HG03354 (cell line): ENCODE data around the gene TMCO4.
"Not testable (repeated sequence)": the region's sequence is repeated elsewhere in the genome, so short reads cannot be mapped to it uniquely, and the experiment has no call there.

Experiments
- ATAC-seq: cut with Tn5 transposase; IDR thresholded peaks from one replicate; pipeline ENCODE4 v1.9.1; 2021; ENCODE audit warnings: mild to moderate bottlenecking; ENCODE audit not compliant: unreplicated experiment, poor library complexity, severe bottlenecking

The TMCO4 gene

GRCh38 chr1:19814681-19815503 lies 15.2 kb upstream of the TMCO4 start, which contains the start of gene RNF186:
RNF186 (minus strand) TSS chr1:19815283; CDS start chr1:19815101, 182 bp downstream.
- ATAC-seq: no peak

GRCh38 chr1:19814244-19814661 lies 14.5 kb upstream of the TMCO4 start:
- ATAC-seq: no peak

GRCh38 chr1:19813643-19813960 lies 13.9 kb upstream of the TMCO4 start:
- ATAC-seq: no peak

GRCh38 chr1:19812875-19813642 lies 13.3 kb upstream of the TMCO4 start:
- ATAC-seq: no peak

- ATAC-seq: no peak
Observed at GRCh38 chr1:19811206-19811851, 11.6 kb upstream of the TMCO4 start.

GRCh38 chr1:19809044-19809750 lies 9.5 kb upstream of the TMCO4 start:
- ATAC-seq: no peak

- ATAC-seq: no peak
Observed at GRCh38 chr1:19808351-19808750, 8.6 kb upstream of the TMCO4 start.

- no peak for ATAC-seq
Observed at GRCh38 chr1:19804831-19805251, 5.1 kb upstream of the TMCO4 start.

- no peak for ATAC-seq
Observed at GRCh38 chr1:19802269-19802668, 2.6 kb upstream of the TMCO4 start.

- ATAC-seq: peak; percentile 52
Observed at GRCh38 chr1:19800076-19800804, 524 bp upstream of the TMCO4 start.

- no peak for ATAC-seq
Observed at GRCh38 chr1:19798486-19799229, 1.1 kb downstream of the TMCO4 start.

- ATAC-seq: no peak
Observed at GRCh38 chr1:19797827-19798226, 1.9 kb downstream of the TMCO4 start.

GRCh38 chr1:19794583-19794982 lies 5.1 kb downstream of the TMCO4 start:
- no peak for ATAC-seq

- ATAC-seq: no peak
Observed at GRCh38 chr1:19793360-19794046, 6.2 kb downstream of the TMCO4 start.

GRCh38 chr1:19792237-19793002 lies 7.3 kb downstream of the TMCO4 start:
- no peak for ATAC-seq

GRCh38 chr1:19790061-19790975 lies 9.4 kb downstream of the TMCO4 start:
- not testable (repeated sequence) for ATAC-seq
